ENCODE results near the gene DCAF16.

DCAF16 gene

DNA sequence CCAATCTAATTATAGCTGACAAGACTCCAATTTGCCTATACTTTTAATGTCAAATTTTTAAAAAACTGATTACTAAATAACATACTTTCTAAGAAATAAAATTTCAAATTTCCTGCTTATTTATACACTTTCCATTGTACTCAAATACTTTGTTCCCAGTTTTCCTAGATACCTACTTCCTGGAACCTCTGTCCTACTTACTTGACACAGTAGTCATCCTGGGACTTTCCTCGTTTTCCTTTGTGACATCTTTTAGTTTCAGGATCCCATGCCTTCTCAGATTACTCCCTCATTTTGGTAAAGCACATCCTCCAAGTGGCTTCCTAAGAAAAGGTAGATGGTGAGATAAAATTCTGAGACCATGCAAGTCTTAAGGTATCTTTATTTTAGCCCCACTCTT, 15.8 kb downstream of the DCAF16 start:
- Histone ChIP-seq H3K27me3 (ENCODE audit: insufficient read depth, low read depth) (no peaks in the 10 kb centered on the region), H3K9ac (no peak overlapping the region), H3K27ac (no peak overlapping the region), H3K4me1 (ENCODE audit: low read depth, poor library complexity, severe bottlenecking) (peaks cover 13% of the 10 kb centered on the region), H2AFZ (ENCODE audit: low read depth) (no peak overlapping the region), H3K79me2 (ENCODE audit: insufficient read depth, low read depth) (no peaks in the 10 kb centered on the region), H3K4me3 (IDR thresholded peaks at IDR 0.05; ENCODE audit: insufficient read depth, low read depth, low read length) (no peak overlapping the region), H4K20me1 (ENCODE audit: insufficient read depth) (no peaks in the 10 kb centered on the region), H3K4me2 (no peak overlapping the region), H3K36me3 (ENCODE audit: insufficient read depth) (no peaks in the 10 kb centered on the region)
- TF ChIP-seq, protein P1, sequence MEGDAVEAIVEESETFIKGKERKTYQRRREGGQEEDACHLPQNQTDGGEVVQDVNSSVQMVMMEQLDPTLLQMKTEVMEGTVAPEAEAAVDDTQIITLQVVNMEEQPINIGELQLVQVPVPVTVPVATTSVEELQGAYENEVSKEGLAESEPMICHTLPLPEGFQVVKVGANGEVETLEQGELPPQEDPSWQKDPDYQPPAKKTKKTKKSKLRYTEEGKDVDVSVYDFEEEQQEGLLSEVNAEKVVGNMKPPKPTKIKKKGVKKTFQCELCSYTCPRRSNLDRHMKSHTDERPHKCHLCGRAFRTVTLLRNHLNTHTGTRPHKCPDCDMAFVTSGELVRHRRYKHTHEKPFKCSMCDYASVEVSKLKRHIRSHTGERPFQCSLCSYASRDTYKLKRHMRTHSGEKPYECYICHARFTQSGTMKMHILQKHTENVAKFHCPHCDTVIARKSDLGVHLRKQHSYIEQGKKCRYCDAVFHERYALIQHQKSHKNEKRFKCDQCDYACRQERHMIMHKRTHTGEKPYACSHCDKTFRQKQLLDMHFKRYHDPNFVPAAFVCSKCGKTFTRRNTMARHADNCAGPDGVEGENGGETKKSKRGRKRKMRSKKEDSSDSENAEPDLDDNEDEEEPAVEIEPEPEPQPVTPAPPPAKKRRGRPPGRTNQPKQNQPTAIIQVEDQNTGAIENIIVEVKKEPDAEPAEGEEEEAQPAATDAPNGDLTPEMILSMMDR (conservative IDR thresholded peaks at IDR 0.05; ENCODE audit: low read depth, low read length): no peak

DNA sequence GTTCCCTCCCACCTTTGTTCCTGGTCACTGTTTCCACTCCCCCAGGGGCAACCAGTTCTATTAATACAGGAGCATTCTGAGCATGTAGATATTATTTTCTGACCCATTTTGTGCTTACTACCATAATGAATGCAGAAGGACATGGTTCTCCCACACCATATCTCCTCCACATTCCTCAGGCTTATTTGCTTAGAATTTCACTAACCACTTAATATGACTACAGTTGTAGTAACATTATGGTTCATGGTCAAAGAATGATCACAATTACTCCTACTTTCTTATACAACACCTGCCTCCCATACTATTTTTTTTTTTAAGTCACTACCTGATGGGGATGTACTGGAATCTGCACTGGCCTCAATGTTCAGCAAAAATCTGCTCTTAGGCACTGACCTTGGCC, 21.6 kb downstream of the DCAF16 start:
- Histone ChIP-seq H3K36me3 (ENCODE audit: insufficient read depth) (no peaks in the 10 kb centered on the region), H3K4me3 (IDR thresholded peaks at IDR 0.05; ENCODE audit: insufficient read depth, low read depth, low read length) (no peak overlapping the region), H3K27me3 (ENCODE audit: insufficient read depth, low read depth) (no peaks in the 10 kb centered on the region), H4K20me1 (ENCODE audit: insufficient read depth) (no peaks in the 10 kb centered on the region), H3K9ac (no peak overlapping the region), H3K4me2 (no peak overlapping the region), H2AFZ (ENCODE audit: low read depth) (no peak overlapping the region), H3K79me2 (ENCODE audit: insufficient read depth, low read depth) (no peaks in the 10 kb centered on the region), H3K4me1 (ENCODE audit: low read depth, poor library complexity, severe bottlenecking) (no peaks in the 10 kb centered on the region), H3K27ac (no peak overlapping the region)
- TF ChIP-seq, protein P1 (conservative IDR thresholded peaks at IDR 0.05; ENCODE audit: low read depth, low read length): no peak

DNA sequence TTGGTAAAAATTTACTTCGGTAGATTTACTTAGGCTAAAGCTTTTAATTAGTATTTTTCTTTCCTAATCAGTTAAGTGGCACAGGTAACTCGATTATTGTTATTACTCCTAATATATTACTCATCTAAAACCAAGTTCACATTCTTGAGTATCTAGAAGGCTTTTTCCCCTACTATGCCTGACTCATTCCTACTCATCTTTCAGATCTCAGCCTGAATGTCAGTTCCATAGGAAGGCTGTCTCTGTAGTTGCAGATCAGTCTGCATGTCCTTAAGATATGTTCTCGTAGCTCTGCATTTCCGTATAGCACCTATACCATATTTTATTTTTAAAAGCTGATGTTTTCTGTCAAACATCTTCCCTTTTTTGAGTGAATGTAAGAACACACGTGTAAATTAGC, 23.2 kb downstream of the DCAF16 start:
- Histone ChIP-seq H3K9ac (no peak overlapping the region), H3K79me2 (ENCODE audit: insufficient read depth, low read depth) (no peaks in the 10 kb centered on the region), H3K27me3 (ENCODE audit: insufficient read depth, low read depth) (no peaks in the 10 kb centered on the region), H2AFZ (ENCODE audit: low read depth) (no peak overlapping the region), H3K4me3 (IDR thresholded peaks at IDR 0.05; ENCODE audit: insufficient read depth, low read depth, low read length) (no peak overlapping the region), H3K4me1 (ENCODE audit: low read depth, poor library complexity, severe bottlenecking) (no peaks in the 10 kb centered on the region), H3K27ac (no peak overlapping the region), H3K4me2 (no peak overlapping the region), H3K36me3 (ENCODE audit: insufficient read depth) (no peaks in the 10 kb centered on the region), H4K20me1 (ENCODE audit: insufficient read depth) (no peaks in the 10 kb centered on the region)
- TF ChIP-seq, protein P1 (conservative IDR thresholded peaks at IDR 0.05; ENCODE audit: low read depth, low read length): no peak

DNA sequence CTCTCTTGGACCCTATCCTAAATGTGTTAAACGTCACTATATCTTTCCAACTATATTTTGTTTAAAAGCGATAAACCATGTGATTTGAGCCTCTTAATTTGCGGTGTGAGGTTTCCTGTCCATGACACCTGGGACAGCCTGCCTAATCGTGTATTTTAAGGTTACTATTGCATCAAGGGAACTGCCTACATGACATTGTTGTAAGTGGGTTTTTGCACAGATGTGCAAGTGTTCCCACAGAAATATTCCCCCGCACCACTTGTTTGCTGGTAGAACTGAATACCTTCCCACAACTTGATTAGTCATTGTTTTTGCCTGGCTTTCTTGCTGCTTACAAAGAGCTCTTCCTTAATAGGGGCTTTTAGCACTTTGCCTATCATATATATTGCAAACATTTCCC, 24.0 kb downstream of the DCAF16 start:
- no peaks in the 10 kb centered on the region for H4K20me1 ChIP-seq (ENCODE audit: insufficient read depth)
- H3K4me3 ChIP-seq (IDR thresholded peaks at IDR 0.05; ENCODE audit: insufficient read depth, low read depth, low read length): no peak overlapping the region
- H3K27me3 ChIP-seq (ENCODE audit: insufficient read depth, low read depth): no peaks in the 10 kb centered on the region
- no peaks in the 10 kb centered on the region for H3K79me2 ChIP-seq (ENCODE audit: insufficient read depth, low read depth)
- TF ChIP-seq, protein P1 (conservative IDR thresholded peaks at IDR 0.05; ENCODE audit: low read depth, low read length): no peak
- no peak overlapping the region for H3K9ac ChIP-seq
- no peaks in the 10 kb centered on the region for H3K4me1 ChIP-seq (ENCODE audit: low read depth, poor library complexity, severe bottlenecking)
- H3K27ac ChIP-seq: no peak overlapping the region
- no peaks in the 10 kb centered on the region for H3K36me3 ChIP-seq (ENCODE audit: insufficient read depth)
- no peak overlapping the region for H2AFZ ChIP-seq (ENCODE audit: low read depth)
- no peak overlapping the region for H3K4me2 ChIP-seq
